Suprapubic skin (tissue), 4 donors: ENCODE results near the gene MRGPRF. TPM values are rescaled to one million over a fixed set of nuclear protein-coding genes. Genes with fewer than 3 reads are reported as not detected.
A peak's percentile ranks its signal among the peaks of the same experiment; 100 is the strongest.

Source experiments
- DNase-seq, 2 donors: peaks; one replicate each; pipeline ENCODE4 v3.0.0-alpha.2; 2019; ENCODE audit warnings: low spot score in 2 of 2
- H3K27ac ChIP-seq: fragments of 200-600 bp; sonication (generic); one replicate; pipeline ENCODE4 v1.5.1; 2019
- H3K27me3 ChIP-seq: fragments of 200-600 bp; sonication (generic); one replicate; pipeline ENCODE4 v1.5.1; 2019
- H3K36me3 ChIP-seq: fragments of 200-600 bp; sonication (generic); one replicate; pipeline ENCODE4 v1.5.1; 2019
- H3K4me1 ChIP-seq: fragments of 200-600 bp; sonication (generic); one replicate; pipeline ENCODE4 v1.5.1; 2019
- H3K4me3 ChIP-seq: fragments of 200-600 bp; sonication (generic); one replicate; pipeline ENCODE4 v1.5.1; 2019; ENCODE audit warnings: mild to moderate bottlenecking
- H3K9me3 ChIP-seq: fragments of 200-600 bp; sonication (generic); one replicate; pipeline ENCODE4 v1.5.1; 2019
- EP300 ChIP-seq: sonication (generic); formaldehyde crosslinking; IDR thresholded peaks from one replicate; pipeline ENCODE4 v1.6.1; 2017; ENCODE audit warnings: antibody characterized with exemption
- POLR2A ChIP-seq, 2 donors: fragments of 450-650 bp; IDR thresholded peaks; one replicate each; pipeline ENCODE4 v1.6.1; 2017; ENCODE audit warnings: antibody characterized with exemption in 2 of 2, mild to moderate bottlenecking in 2 of 2, moderate library complexity in 2 of 2
- POLR2AphosphoS5 ChIP-seq, 3 donors: sonication (generic); formaldehyde crosslinking; IDR thresholded peaks; one replicate each; pipeline ENCODE4 v1.6.1; 2017; ENCODE audit warnings: antibody characterized with exemption in 3 of 3
- WGBS: methylation state at CpG from one replicate; pipeline ENCODE4 v1.1.5; 2018; 5-methylcytosine and 5-hydroxymethylcytosine counted together
- total RNA-seq, 4 donors: library from RNA; depleted of rRNA; stranded (reverse); fragments of >200 nt; gene quantifications; one replicate each; pipeline ENCODE4 v1.1.0, GENCODE V29; 2016
- TF ChIP-seq, protein P1 (sequence below), 2 donors: fragments of 200-600 bp in 1 of 2; fragments of 450-650 bp in 1 of 2; sonication (generic) in 1 of 2; IDR thresholded peaks; one replicate each; pipeline ENCODE4 v1.5.1; 2016 to 2019; ENCODE audit warnings: antibody characterized with exemption in 2 of 2, mild to moderate bottlenecking in 1 of 2, moderate library complexity in 1 of 2

MRGPRF gene
- total RNA-seq, 4 donors from 2014 or later = 2.0 to 9.8 (median 4.8) TPM

DNA sequence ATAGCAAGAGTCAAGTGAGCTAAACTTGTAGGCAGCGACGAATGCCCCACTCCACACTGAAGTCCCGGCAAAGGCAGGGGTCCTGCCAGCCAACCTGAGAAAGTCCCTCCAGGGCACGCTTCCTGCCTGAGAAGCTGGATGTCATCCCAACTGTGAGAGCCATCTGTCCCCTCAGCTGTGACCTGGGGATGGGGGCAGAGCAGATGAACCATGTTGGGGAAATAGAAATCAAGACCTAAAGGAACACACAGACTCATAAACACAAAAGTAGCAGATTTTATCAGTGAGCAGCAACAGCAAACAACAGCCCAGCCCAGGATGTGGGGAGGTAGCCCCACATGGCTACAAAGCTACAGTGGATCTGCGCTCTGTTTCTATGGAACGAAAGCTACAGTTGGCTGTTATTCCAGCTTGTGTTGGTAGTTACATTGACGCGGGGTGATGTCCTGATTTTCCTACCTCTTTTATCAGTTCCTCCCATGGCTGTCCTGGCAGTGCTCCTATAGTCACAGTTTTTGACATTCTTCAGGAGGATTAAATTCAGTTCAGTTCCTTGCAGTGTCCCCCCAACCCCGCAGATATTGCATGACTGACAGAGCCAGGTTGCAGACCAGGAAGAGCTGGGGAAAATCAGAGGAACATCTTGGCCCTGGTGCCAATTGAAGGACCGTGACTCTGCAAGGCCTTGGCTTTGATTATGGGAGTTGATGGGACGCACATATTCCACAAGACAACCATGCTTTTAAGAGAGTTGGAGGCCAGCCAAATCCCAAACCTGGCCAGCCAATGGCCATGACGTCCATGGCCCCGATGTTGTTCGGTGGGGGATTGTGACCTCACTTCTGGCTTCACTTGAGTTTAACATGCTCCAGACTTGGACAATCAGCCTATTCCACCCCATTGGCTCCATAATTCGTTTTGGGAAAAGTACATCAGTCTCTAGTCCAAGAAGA is 46.9 kb downstream of the MRGPRF start:
- WGBS = 87% methylated on average over 15 of the region's 15 CpGs
- H3K9me3 ChIP-seq = no peaks in the 10 kb centered on the region
- H3K27ac ChIP-seq = no peak overlapping the region
- peak; percentile 53 to 69 for DNase-seq
- H3K36me3 ChIP-seq = no peaks in the 10 kb centered on the region
- H3K4me3 ChIP-seq = no peak overlapping the region
- H3K4me1 ChIP-seq = no peaks in the 10 kb centered on the region
- peaks cover 4% of the 10 kb centered on the region for H3K27me3 ChIP-seq
- TF ChIP-seq, protein P1, sequence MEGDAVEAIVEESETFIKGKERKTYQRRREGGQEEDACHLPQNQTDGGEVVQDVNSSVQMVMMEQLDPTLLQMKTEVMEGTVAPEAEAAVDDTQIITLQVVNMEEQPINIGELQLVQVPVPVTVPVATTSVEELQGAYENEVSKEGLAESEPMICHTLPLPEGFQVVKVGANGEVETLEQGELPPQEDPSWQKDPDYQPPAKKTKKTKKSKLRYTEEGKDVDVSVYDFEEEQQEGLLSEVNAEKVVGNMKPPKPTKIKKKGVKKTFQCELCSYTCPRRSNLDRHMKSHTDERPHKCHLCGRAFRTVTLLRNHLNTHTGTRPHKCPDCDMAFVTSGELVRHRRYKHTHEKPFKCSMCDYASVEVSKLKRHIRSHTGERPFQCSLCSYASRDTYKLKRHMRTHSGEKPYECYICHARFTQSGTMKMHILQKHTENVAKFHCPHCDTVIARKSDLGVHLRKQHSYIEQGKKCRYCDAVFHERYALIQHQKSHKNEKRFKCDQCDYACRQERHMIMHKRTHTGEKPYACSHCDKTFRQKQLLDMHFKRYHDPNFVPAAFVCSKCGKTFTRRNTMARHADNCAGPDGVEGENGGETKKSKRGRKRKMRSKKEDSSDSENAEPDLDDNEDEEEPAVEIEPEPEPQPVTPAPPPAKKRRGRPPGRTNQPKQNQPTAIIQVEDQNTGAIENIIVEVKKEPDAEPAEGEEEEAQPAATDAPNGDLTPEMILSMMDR (IDR thresholded peaks at IDR 0.05) = no peak
- TF ChIP-seq EP300 = no peak
- TF ChIP-seq POLR2AphosphoS5 (IDR thresholded peaks at IDR 0.05) = no peak
- TF ChIP-seq POLR2A (IDR thresholded peaks at IDR 0.05) = no peak

DNA sequence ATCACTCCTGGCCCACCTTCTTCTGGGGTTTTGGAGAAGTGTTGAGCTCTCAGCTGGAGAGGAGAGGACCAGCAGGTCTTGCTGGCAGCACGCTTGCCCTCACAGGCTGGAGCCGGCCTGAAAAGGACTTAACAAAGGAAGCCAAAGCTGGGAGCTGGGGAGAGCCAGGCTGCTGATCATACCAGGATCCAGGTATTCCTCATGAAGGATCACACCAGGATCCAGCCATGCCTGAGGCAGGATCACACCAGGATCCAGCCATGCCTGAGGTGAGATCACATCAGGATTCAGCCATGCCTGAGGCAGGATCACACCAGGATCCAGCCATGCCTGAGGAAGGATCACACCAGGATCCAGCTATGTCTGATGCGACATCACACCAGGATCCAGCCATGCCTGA is 49.3 kb downstream of the MRGPRF start:
- DNase-seq = peak; percentile 32 to 57

DNA sequence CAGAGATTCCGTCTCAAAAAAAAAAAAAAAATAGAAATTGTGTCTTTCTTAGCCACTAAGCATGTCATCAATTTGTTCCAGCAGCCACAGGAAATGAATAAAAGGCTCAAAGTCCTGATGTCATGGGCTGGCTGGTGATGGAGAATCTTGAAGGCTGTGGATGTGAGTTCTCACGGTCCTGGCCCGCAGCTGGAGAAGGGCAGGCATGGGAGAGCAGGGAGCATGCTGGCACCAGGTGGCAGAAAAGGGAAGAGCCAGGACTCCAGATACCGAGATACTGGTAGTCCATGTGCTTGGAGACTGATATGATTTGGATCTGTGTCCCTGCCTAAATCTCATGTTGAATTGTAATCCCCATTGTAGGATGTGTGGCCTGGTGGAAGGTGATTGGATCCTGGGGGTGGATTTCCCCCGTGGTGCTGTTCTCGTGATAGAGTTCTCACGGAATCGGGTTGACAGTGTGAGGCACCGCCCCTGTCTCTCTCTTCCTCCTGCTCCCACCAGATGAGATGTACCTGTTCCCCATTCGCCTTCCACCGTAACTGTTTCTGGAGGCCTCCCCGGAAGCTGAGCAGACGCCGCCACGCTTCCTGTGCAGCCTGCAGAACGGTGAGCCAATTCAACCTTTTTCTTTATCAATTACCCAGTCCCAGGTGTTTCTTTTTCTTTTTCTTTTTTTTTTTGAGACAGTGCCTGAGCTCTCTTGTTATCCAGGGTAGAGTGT is 50.4 kb downstream of the MRGPRF start:
- no peaks in the 10 kb centered on the region for H3K4me1 ChIP-seq
- no peak overlapping the region for H3K27ac ChIP-seq
- peak in 1 of 2 donors; percentile 31 for DNase-seq
- no peaks in the 10 kb centered on the region for H3K9me3 ChIP-seq
- no peak overlapping the region for H3K4me3 ChIP-seq
- WGBS = 79% methylated on average over 16 of the region's 16 CpGs
- TF ChIP-seq, protein P1 (IDR thresholded peaks at IDR 0.05) = no peak
- TF ChIP-seq POLR2AphosphoS5 (IDR thresholded peaks at IDR 0.05) = no peak
- no peak for TF ChIP-seq EP300
- TF ChIP-seq POLR2A (IDR thresholded peaks at IDR 0.05) = no peak
- H3K36me3 ChIP-seq = no peaks in the 10 kb centered on the region
- no peaks in the 10 kb centered on the region for H3K27me3 ChIP-seq

More for the DNA sequence above, 49.3 kb downstream of the MRGPRF start:
- Histone ChIP-seq H3K27ac (no peak overlapping the region), H3K27me3 (no peaks in the 10 kb centered on the region), H3K9me3 (no peaks in the 10 kb centered on the region), H3K36me3 (no peaks in the 10 kb centered on the region), H3K4me1 (no peaks in the 10 kb centered on the region), H3K4me3 (no peak overlapping the region)
- TF ChIP-seq POLR2AphosphoS5 (IDR thresholded peaks at IDR 0.05) (no peak), POLR2A (IDR thresholded peaks at IDR 0.05) (no peak), EP300 (no peak)
- TF ChIP-seq, protein P1 (IDR thresholded peaks at IDR 0.05) = no peak
- WGBS = 50% methylated on average over 1 of the region's 3 CpGs

DNA sequence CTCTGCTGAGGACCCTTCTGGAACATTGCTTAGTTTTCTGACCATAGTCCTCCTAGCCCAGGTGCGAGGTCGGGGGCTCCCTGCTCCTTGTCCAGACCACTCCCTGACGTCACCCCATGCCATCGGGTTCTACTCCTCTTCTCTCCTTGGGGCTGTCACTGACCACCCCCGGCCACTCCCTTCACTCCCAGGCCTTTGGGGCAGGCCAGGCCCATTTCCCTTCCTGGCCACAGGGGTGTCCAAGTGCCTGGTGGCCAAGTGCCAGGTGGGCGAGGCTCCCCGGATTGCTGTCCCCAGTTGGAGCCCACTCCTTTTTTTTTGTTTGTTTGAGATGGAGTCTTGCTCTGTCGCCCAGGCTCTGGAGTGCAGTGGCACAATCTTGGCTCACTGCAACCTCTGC is 51.8 kb downstream of the MRGPRF start:
- TF ChIP-seq POLR2AphosphoS5 (IDR thresholded peaks at IDR 0.05) (no peak), POLR2A (IDR thresholded peaks at IDR 0.05) (no peak), EP300 (no peak)
- TF ChIP-seq, protein P1 (IDR thresholded peaks at IDR 0.05) = no peak
- WGBS = 87% methylated on average over 8 of the region's 8 CpGs
- H3K4me1 ChIP-seq = no peaks in the 10 kb centered on the region

More for the DNA sequence above, 51.8 kb downstream of the MRGPRF start:
- no peaks in the 10 kb centered on the region for H3K36me3 ChIP-seq
- DNase-seq = no peak
- no peaks in the 10 kb centered on the region for H3K27me3 ChIP-seq
- no peaks in the 10 kb centered on the region for H3K9me3 ChIP-seq
- no peak overlapping the region for H3K4me3 ChIP-seq
- no peak overlapping the region for H3K27ac ChIP-seq
